ENCODE results near the gene CDK6. TPM values are rescaled to one million over a fixed set of nuclear protein-coding genes. Genes with fewer than 3 reads are reported as not detected.

CDK6 gene
- total RNA-seq, 4 donors from 2014 or later, result 12.9 to 32.7 (median 21.6) TPM

GRCh38 chr7:92768501-92769393 is 67.6 kb downstream of the CDK6 start:
- intact Hi-C loops (cut with DNase I; ENCODE audit: low total_unique reads) (loop anchor here (10.0 kb wide), 1 partner anchor 54 kb away; no protein-coding TSS in a partner anchor), in situ Hi-C loops (cut with MboI; ENCODE audit: low pct_ligation_motif_present in 1 of 4, low pct_unique_long_range_greater_than_20kb in 1 of 4, low sequenced_read_pairs in 3 of 4) (no loop called here)
- no peaks in the 10 kb centered on the region for H3K27me3 ChIP-seq
- DNase-seq, result no peak
- no peaks in the 10 kb centered on the region for H3K36me3 ChIP-seq
- H3K27ac ChIP-seq, result peak overlapping the region in 3 of 4 donors; percentile 31 to 69 (median 46)
- TF ChIP-seq, protein P1, sequence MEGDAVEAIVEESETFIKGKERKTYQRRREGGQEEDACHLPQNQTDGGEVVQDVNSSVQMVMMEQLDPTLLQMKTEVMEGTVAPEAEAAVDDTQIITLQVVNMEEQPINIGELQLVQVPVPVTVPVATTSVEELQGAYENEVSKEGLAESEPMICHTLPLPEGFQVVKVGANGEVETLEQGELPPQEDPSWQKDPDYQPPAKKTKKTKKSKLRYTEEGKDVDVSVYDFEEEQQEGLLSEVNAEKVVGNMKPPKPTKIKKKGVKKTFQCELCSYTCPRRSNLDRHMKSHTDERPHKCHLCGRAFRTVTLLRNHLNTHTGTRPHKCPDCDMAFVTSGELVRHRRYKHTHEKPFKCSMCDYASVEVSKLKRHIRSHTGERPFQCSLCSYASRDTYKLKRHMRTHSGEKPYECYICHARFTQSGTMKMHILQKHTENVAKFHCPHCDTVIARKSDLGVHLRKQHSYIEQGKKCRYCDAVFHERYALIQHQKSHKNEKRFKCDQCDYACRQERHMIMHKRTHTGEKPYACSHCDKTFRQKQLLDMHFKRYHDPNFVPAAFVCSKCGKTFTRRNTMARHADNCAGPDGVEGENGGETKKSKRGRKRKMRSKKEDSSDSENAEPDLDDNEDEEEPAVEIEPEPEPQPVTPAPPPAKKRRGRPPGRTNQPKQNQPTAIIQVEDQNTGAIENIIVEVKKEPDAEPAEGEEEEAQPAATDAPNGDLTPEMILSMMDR (IDR thresholded peaks at IDR 0.05), result no peak
- TF ChIP-seq EP300 (IDR thresholded peaks at IDR 0.05; ENCODE audit: low read depth), result no peak
- TF ChIP-seq POLR2A (IDR thresholded peaks at IDR 0.05), result no peak
- TF ChIP-seq POLR2AphosphoS5 (IDR thresholded peaks at IDR 0.05), result no peak
- H3K9me3 ChIP-seq, result no peaks in the 10 kb centered on the region
- 84% methylated on average over 5 of the region's 5 CpGs for WGBS, 2 donors (ENCODE audit: low coverage in 1 of 2)
- peaks cover 0 to 37% (median 19%) of the 10 kb centered on the region in 4 donors for H3K4me1 ChIP-seq
- no peak overlapping the region for H3K4me3 ChIP-seq

- no peaks in the 10 kb centered on the region for H3K36me3 ChIP-seq
- intact Hi-C loops (cut with DNase I; ENCODE audit: low total_unique reads), result loop anchor here (10.0 kb wide), 1 partner anchor 53 kb away; no protein-coding TSS in a partner anchor
- DNase-seq, result no peak
- no peaks in the 10 kb centered on the region for H3K9me3 ChIP-seq
- H3K27me3 ChIP-seq, result no peaks in the 10 kb centered on the region
- in situ Hi-C loops (cut with MboI; ENCODE audit: low pct_ligation_motif_present in 1 of 4, low pct_unique_long_range_greater_than_20kb in 1 of 4, low sequenced_read_pairs in 3 of 4), result no loop called here
- TF ChIP-seq POLR2A (IDR thresholded peaks at IDR 0.05) (no peak), EP300 (IDR thresholded peaks at IDR 0.05; ENCODE audit: low read depth) (no peak), POLR2AphosphoS5 (IDR thresholded peaks at IDR 0.05) (no peak)
- TF ChIP-seq, protein P1 (IDR thresholded peaks at IDR 0.05), result no peak
- H3K4me1 ChIP-seq, result peaks cover 0 to 37% (median 19%) of the 10 kb centered on the region in 4 donors
- H3K27ac ChIP-seq, result peak overlapping the region in 3 of 4 donors; percentile 28 to 69 (median 44)
- H3K4me3 ChIP-seq, result no peak overlapping the region
Observed at GRCh38 chr7:92767437-92767836, 68.9 kb downstream of the CDK6 start.

- Histone ChIP-seq H3K27ac (peak overlapping the region; percentile 28 to 69 (median 38)), H3K27me3 (no peaks in the 10 kb centered on the region), H3K9me3 (no peaks in the 10 kb centered on the region), H3K4me3 (no peak overlapping the region), H3K36me3 (no peaks in the 10 kb centered on the region), H3K4me1 (peaks cover 0 to 40% (median 19%) of the 10 kb centered on the region in 4 donors)
- 27 to 31% methylated on average over 2 to 3 of the region's 3 CpGs for WGBS, 2 donors (ENCODE audit: low coverage in 1 of 2)
- no peak for DNase-seq
- intact Hi-C loops (cut with DNase I; ENCODE audit: low total_unique reads), result loop anchor here (10.0 kb wide), 1 partner anchor 52 kb away; no protein-coding TSS in a partner anchor
- in situ Hi-C loops (cut with MboI; ENCODE audit: low pct_ligation_motif_present in 1 of 4, low pct_unique_long_range_greater_than_20kb in 1 of 4, low sequenced_read_pairs in 3 of 4), result no loop called here
- no peak for TF ChIP-seq POLR2A (IDR thresholded peaks at IDR 0.05)
- TF ChIP-seq, protein P1 (IDR thresholded peaks at IDR 0.05), result no peak
- no peak for TF ChIP-seq EP300 (IDR thresholded peaks at IDR 0.05; ENCODE audit: low read depth)
- peak in 1 of 3 donors; percentile 10 for TF ChIP-seq POLR2AphosphoS5 (IDR thresholded peaks at IDR 0.05)
Observed at GRCh38 chr7:92766461-92767003, 69.8 kb downstream of the CDK6 start.

DNA sequence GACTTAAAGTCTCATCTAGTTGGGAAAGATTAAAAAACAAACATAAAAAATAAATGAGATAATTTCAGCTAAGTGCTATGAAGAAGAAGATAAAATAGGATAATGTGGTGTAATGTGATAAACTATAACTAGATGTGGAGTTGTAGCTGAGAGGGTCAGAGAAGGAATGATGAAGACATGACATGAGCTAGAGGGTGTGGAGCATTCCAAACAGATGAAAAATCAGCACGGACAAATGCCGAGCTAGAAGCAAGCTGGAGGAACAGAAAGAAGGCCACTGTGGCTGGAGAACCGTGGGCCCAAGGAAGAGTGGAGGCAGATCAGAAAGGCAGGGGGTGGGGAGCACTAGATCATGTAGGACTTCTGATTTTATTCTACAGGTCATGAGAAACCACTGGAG is 70.6 kb downstream of the CDK6 start:
- 56 to 68% methylated on average over 3 of the region's 3 CpGs for WGBS, 2 donors (ENCODE audit: low coverage in 1 of 2)
- in situ Hi-C loops (cut with MboI; ENCODE audit: low pct_ligation_motif_present in 1 of 4, low pct_unique_long_range_greater_than_20kb in 1 of 4, low sequenced_read_pairs in 3 of 4), result no loop called here
- DNase-seq, result no peak
- peaks cover 0 to 40% (median 19%) of the 10 kb centered on the region in 4 donors for H3K4me1 ChIP-seq
- intact Hi-C loops (cut with DNase I; ENCODE audit: low total_unique reads), result loop anchor here (10.0 kb wide), 1 partner anchor 51 kb away; no protein-coding TSS in a partner anchor
- H3K27me3 ChIP-seq, result no peaks in the 10 kb centered on the region
- TF ChIP-seq POLR2A (IDR thresholded peaks at IDR 0.05) (no peak), EP300 (IDR thresholded peaks at IDR 0.05; ENCODE audit: low read depth) (no peak), POLR2AphosphoS5 (IDR thresholded peaks at IDR 0.05) (no peak)
- TF ChIP-seq, protein P1 (IDR thresholded peaks at IDR 0.05), result no peak
- H3K36me3 ChIP-seq, result no peaks in the 10 kb centered on the region
- H3K27ac ChIP-seq, result peak overlapping the region; percentile 28 to 69 (median 38)
- H3K9me3 ChIP-seq, result no peaks in the 10 kb centered on the region
- H3K4me3 ChIP-seq, result no peak overlapping the region

All from transverse colon (tissue), 4 donors.